Ishikawa (cell line): ENCODE data around the gene CBARP.

Experiments used
- CEBPB ChIP-seq: IDR thresholded peaks from 2 replicates; pipeline ENCODE4 v1.6.1; 2012
- CREB1 ChIP-seq: IDR thresholded peaks from 2 replicates; pipeline ENCODE4 v1.6.1; 2012; ENCODE audit warnings: low read depth
- EGR1 ChIP-seq: IDR thresholded peaks from 2 replicates; pipeline ENCODE4 v1.6.1; 2012
- EP300 ChIP-seq: IDR thresholded peaks from 2 replicates; pipeline ENCODE4 v1.6.1; 2012; ENCODE audit warnings: borderline replicate concordance
- FOXM1 ChIP-seq: IDR thresholded peaks from 2 replicates; pipeline ENCODE4 v1.6.1; 2012; ENCODE audit warnings: low read depth, borderline replicate concordance
- NFIC ChIP-seq: IDR thresholded peaks from 2 replicates; pipeline ENCODE4 v1.6.1; 2012
- RAD21 ChIP-seq: IDR thresholded peaks from 2 replicates; pipeline ENCODE4 v1.6.1; 2012; ENCODE audit warnings: low read depth
- TAF1 ChIP-seq: IDR thresholded peaks from 2 replicates; pipeline ENCODE4 v1.6.1; 2012; ENCODE audit warnings: low read depth, mild to moderate bottlenecking
- TCF12 ChIP-seq: IDR thresholded peaks from 2 replicates; pipeline ENCODE4 v1.6.1; 2012; ENCODE audit warnings: low read depth
- TEAD4 ChIP-seq: IDR thresholded peaks from 2 replicates; pipeline ENCODE4 v1.6.1; 2012
- YY1 ChIP-seq: IDR thresholded peaks from 2 replicates; pipeline ENCODE4 v1.6.1; 2012; ENCODE audit warnings: low read depth
- ZBTB7A ChIP-seq: IDR thresholded peaks from 2 replicates; pipeline ENCODE4 v1.6.1; 2012; ENCODE audit warnings: low read depth
- TF ChIP-seq, protein P1 (sequence below): IDR thresholded peaks from 2 replicates; pipeline ENCODE4 v1.6.1; 2012
- TF ChIP-seq, protein P2 (sequence below): IDR thresholded peaks from 2 replicates; pipeline ENCODE4 v1.6.1; 2012
- TF ChIP-seq, protein P3 (sequence below): IDR thresholded peaks from 2 replicates; pipeline ENCODE4 v1.6.1; 2012; ENCODE audit warnings: low read depth, mild to moderate bottlenecking

The CBARP gene

DNA sequence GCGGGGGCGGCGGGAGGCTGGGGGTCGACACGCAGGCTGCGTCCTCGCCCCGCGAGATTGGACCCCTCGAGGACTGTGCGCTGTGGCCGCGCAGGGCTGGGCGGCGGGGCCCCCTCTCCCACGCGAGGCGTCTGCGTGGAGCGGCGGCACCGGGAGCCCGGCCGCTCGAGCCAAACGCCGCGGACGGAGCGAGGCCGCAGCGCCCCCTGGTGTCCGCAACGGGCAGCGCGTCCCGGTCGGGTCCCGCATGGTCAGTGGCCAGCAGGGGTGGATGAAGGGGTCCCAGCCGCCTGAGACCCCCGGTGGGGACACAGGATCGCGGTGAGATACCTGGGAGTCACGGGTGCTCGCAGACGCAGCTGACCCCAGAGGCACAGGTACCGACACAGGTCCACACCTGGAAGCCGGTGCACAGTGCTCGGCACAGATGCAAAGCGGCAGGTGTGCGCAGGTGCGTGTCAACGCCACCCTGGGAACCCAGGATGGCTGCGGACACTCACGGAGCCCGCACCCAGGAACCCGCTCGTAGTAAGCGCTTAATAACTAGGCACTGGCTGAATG, 29.2 kb upstream of the CBARP start:
- TF ChIP-seq ZBTB7A (peak; percentile 100), CEBPB (no peak), TEAD4 (no peak), TCF12 (no peak), YY1 (no peak), RAD21 (peak; percentile 83), CREB1 (no peak), NFIC (no peak), FOXM1 (no peak), EGR1 (peak; percentile 78; the same call in 1 of the 2 replicates), TAF1 (no peak), EP300 (no peak)
- TF ChIP-seq, protein P1, sequence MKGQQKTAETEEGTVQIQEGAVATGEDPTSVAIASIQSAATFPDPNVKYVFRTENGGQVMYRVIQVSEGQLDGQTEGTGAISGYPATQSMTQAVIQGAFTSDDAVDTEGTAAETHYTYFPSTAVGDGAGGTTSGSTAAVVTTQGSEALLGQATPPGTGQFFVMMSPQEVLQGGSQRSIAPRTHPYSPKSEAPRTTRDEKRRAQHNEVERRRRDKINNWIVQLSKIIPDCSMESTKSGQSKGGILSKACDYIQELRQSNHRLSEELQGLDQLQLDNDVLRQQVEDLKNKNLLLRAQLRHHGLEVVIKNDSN, result no peak
- TF ChIP-seq, protein P2, sequence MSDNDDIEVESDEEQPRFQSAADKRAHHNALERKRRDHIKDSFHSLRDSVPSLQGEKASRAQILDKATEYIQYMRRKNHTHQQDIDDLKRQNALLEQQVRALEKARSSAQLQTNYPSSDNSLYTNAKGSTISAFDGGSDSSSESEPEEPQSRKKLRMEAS, result 0 out of 2 replicates have a peak, but pooled peaks have one; percentile 20
- TF ChIP-seq, protein P3, sequence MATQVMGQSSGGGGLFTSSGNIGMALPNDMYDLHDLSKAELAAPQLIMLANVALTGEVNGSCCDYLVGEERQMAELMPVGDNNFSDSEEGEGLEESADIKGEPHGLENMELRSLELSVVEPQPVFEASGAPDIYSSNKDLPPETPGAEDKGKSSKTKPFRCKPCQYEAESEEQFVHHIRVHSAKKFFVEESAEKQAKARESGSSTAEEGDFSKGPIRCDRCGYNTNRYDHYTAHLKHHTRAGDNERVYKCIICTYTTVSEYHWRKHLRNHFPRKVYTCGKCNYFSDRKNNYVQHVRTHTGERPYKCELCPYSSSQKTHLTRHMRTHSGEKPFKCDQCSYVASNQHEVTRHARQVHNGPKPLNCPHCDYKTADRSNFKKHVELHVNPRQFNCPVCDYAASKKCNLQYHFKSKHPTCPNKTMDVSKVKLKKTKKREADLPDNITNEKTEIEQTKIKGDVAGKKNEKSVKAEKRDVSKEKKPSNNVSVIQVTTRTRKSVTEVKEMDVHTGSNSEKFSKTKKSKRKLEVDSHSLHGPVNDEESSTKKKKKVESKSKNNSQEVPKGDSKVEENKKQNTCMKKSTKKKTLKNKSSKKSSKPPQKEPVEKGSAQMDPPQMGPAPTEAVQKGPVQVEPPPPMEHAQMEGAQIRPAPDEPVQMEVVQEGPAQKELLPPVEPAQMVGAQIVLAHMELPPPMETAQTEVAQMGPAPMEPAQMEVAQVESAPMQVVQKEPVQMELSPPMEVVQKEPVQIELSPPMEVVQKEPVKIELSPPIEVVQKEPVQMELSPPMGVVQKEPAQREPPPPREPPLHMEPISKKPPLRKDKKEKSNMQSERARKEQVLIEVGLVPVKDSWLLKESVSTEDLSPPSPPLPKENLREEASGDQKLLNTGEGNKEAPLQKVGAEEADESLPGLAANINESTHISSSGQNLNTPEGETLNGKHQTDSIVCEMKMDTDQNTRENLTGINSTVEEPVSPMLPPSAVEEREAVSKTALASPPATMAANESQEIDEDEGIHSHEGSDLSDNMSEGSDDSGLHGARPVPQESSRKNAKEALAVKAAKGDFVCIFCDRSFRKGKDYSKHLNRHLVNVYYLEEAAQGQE, result no peak

DNA sequence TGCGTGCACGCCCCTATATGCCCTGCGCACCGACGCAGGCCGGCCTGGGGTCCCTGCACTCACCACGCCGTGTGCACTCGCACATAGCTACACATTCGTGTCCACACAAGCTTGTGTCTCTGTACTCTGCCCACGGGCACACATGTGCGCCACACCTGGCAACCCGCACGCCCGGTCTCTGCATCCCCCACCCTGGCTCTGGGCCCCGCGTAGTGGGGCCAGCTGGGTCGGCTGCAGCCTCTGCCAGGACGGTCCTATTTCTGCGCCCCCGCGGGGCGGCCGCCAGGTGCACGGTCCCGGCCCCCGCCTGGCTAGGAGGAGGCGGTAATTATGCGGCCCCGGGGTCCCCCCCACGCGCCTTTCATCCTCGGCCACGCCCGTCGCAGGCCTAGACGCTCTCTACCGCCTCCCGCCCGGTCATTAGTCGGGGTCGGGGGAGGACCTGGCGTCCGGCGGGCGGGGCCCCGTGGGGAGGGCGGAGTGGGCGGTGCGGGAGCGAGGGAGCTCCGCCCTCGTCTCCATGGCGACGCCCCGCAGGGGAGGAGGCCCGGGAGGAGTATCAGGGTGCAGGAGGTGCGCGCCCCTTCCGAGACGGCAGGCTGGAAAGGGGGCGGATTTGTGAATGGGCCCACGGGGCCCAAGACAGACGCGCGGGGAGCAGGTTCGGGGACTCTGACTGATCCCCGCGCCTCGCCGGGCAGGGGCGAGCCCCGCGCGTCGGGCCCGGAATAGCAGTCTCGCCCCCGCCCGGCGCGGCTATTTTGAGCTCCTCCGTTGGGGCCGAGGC, 28.5 kb upstream of the CBARP start:
- TF ChIP-seq ZBTB7A, result peak; percentile 89
- TF ChIP-seq EGR1, result peak; percentile 89
- peak; percentile 86 for TF ChIP-seq NFIC
- peak; percentile 96 for TF ChIP-seq TCF12
- TF ChIP-seq, protein P1, result no peak
- no peak for TF ChIP-seq CREB1
- TF ChIP-seq EP300, result peak; percentile 80
- TF ChIP-seq, protein P3, result no peak
- no peak for TF ChIP-seq TAF1
- peak; percentile 45 for TF ChIP-seq FOXM1
- 0 out of 2 replicates have a peak, but pooled peaks have one; percentile 10 for TF ChIP-seq TEAD4
- TF ChIP-seq, protein P2, result peak; percentile 33; the same call in 1 of the 2 replicates
- no peak for TF ChIP-seq YY1
- TF ChIP-seq CEBPB, result no peak
- no peak for TF ChIP-seq RAD21

DNA sequence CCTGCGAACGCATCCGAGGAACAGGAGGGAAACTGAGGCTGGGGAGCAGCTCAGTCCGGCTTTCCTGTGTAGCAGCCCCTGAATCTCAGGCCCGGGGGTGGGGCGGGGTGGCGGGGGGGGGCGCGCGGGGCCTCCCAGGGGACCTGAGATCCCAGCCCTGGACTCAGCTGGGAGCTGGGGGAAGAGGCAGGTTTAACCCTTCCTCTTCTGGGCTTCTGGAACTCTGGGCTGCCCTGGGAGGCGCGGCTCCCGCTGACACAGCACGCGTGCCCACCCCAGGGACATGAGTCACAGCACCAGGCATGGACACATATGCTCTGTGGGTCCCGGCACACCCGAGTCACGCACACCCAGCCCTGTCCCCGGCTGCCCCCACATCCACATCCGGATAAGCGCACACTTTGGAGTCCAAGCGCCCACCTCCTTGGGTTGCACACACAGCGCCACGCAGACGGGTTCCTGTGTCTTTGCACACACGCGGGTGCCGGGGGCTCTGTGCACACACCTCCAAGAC, 27.9 kb upstream of the CBARP start:
- TF ChIP-seq TEAD4 (no peak), EP300 (peak; percentile 3; the same call in 1 of the 2 replicates), EGR1 (no peak), YY1 (no peak)

DNA sequence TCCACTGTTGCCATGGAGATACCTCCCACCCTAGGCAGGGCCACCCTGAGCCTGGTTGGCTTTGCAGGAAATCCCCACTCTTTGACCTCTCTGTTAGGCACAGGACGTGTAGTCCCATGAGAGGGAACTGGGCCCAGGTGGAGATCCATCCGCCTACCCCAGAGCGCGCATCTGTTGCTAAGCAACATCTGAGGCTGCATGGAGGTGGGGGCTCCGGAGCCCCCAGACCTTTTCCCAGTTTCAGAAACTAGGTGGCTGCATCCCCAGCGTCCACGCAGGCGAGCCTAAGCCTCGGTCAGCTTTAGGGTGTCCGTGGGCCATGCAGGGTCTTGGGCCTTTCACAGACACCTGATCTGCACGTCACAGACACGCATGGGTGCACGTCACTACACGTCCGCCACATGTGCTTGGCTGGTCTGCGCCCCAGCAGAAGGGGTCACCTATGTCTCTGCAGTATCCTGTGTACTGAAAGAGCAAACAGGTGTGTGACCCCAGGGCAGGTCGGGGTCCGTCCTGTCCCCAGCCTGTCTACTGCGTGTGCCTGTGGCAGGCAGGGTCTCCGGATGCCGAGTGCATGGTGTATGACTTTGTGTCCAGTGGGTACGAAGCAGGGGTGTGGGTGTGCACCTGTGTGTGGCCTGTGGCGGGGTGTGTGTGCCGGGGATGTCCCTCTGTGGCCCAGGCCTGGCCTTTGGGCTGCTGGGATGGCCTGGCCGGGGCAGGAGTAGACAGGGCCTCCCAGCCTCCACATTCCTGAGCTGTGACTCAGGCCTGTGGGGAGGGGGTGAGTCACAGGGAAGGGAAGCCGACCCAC, 27.2 kb upstream of the CBARP start:
- TF ChIP-seq CREB1 (no peak), RAD21 (peak; percentile 8; the same call in 1 of the 2 replicates), FOXM1 (no peak; the same call in 1 of the 2 replicates), NFIC (peak; percentile 60; the same call in 1 of the 2 replicates), CEBPB (no peak), EP300 (peak; percentile 76), TEAD4 (peak; percentile 98), ZBTB7A (peak; percentile 94), EGR1 (0 out of 2 replicates have a peak, but pooled peaks have one; percentile 14), TAF1 (no peak), TCF12 (peak; percentile 86), YY1 (peak; percentile 57)
- TF ChIP-seq, protein P2, result peak; percentile 37
- TF ChIP-seq, protein P1, result 0 out of 2 replicates have a peak, but pooled peaks have one; percentile 34
- TF ChIP-seq, protein P3, result no peak
